Small intestine (tissue), 7 donors: ENCODE results near the gene PLXNA4. TPM values are rescaled to one million over a fixed set of nuclear protein-coding genes. Genes with fewer than 3 reads are reported as not detected.

Experiments used
- DNase-seq, 2 donors: peaks; one replicate each; pipeline versions ENCODE4 v3.0.0 to v3.0.0-alpha.2; 2013
- FAIRE-seq: peaks from 2 replicates; lab custom pipeline; 2012; peaks lifted over from hg19 to GRCh38; lab: Jason Lieb, UNC
- H3K27ac ChIP-seq, 3 donors: one replicate each; pipeline ENCODE4 v1.5.1; 2013; ENCODE audit warnings: low read length in 2 of 3, mild to moderate bottlenecking in 2 of 3, control low read depth in 1 of 3, inconsistent platforms in 1 of 3, low read depth in 1 of 3, moderate library complexity in 1 of 3
- H3K27me3 ChIP-seq, 3 donors: one replicate each; pipeline ENCODE4 v1.6.1; 2013; ENCODE audit warnings: low read length in 3 of 3, inconsistent platforms in 1 of 3; ENCODE audit not compliant: control insufficient read depth in 3 of 3, insufficient read depth in 3 of 3
- H3K36me3 ChIP-seq, 3 donors: one replicate each; pipeline ENCODE4 v1.6.1; 2013; ENCODE audit warnings: low read length in 3 of 3, inconsistent platforms in 1 of 3, low read depth in 1 of 3, mild to moderate bottlenecking in 1 of 3, moderate library complexity in 1 of 3; ENCODE audit not compliant: control insufficient read depth in 3 of 3, insufficient read depth in 2 of 3
- H3K4me1 ChIP-seq, 3 donors: one replicate each; pipeline ENCODE4 v1.6.1; 2013; ENCODE audit warnings: low read length in 2 of 3, inconsistent platforms in 1 of 3, low read depth in 1 of 3, mild to moderate bottlenecking in 1 of 3, moderate library complexity in 1 of 3; ENCODE audit not compliant: control insufficient read depth in 3 of 3, insufficient read depth in 2 of 3
- H3K4me3 ChIP-seq, 3 donors: one replicate each; pipeline ENCODE4 v1.5.1; 2013; ENCODE audit warnings: low read length in 3 of 3, control low read depth in 1 of 3, inconsistent platforms in 1 of 3, low read depth in 1 of 3, mild to moderate bottlenecking in 1 of 3, moderate library complexity in 1 of 3
- H3K9me3 ChIP-seq, 2 donors: one replicate each; pipeline ENCODE4 v1.6.1; 2013; ENCODE audit warnings: low read depth in 1 of 2, low read length in 1 of 2; ENCODE audit not compliant: control insufficient read depth in 2 of 2, insufficient read depth in 1 of 2
- WGBS, 3 donors: extraction: QIAGEN DNeasy Blood & Tissue Kit; methylation state at CpG; one replicate each; pipeline ENCODE4 v1.1.7; 2013; 5-methylcytosine and 5-hydroxymethylcytosine counted together
- polyA plus RNA-seq, 4 donors: library from polyadenylated mRNA; stranded (reverse) in 3 of 4; unstranded in 1 of 4; fragments of 200-250 nt in 3 of 4; fragments of 120-200 nt in 1 of 4; gene quantifications; one replicate each; pipeline versions ENCODE4 v1.2.1 to v1.2.3, GENCODE V29; 2013
- donor health status: healthy with polysubstance abuse.
- donor health status: control.
- donor health status: control.
- donor health status: Bipolar disorder and iron deficiency.
- donor health status: healthy.

Gene PLXNA4
- polyA plus RNA-seq, 4 donors, result under 0.01 to 3.9 (median 1.2) TPM; not detected in 1

DNA sequence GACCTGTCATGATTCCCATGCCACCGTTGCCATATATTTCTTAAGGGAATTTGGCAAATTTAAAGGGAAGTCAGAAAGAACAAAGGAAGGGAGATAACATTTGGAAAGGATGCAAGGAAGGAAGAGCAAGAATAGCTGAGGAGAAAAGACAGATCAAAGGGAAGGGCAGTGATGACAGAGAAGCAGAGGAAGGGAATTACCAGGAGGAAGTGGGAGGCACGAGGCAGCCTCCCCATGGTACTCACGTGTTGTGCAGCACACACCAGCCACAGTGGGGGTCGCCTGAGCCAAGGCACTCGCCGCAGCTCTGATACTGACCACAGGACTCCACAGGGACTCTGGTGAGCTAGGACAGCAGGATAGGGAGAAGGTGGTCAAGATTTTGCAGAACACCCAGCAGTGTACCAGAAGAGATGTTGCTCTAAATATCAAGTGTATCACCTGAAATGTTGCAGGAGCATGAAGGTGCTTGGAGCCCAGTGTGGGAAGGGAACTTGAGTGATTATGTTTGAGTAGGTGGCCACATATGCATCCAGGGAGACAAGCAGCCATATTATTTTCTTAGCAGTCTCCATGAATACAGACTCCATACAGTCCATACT is 335.3 kb downstream of the PLXNA4 start:
- WGBS, 3 donors, result 48 to 71% (median 52%) methylated on average over 6 of the region's 6 CpGs
- Histone ChIP-seq H3K4me3 (no peak overlapping the region), H3K9me3 (no peaks in the 10 kb centered on the region), H3K27me3 (peaks cover 0 to 5% (median 0%) of the 10 kb centered on the region in 3 donors), H3K36me3 (peaks cover 0 to 2% (median 0%) of the 10 kb centered on the region in 3 donors), H3K27ac (no peak overlapping the region), H3K4me1 (no peaks in the 10 kb centered on the region)
- FAIRE-seq (no peak), DNase-seq (no peak)

DNA sequence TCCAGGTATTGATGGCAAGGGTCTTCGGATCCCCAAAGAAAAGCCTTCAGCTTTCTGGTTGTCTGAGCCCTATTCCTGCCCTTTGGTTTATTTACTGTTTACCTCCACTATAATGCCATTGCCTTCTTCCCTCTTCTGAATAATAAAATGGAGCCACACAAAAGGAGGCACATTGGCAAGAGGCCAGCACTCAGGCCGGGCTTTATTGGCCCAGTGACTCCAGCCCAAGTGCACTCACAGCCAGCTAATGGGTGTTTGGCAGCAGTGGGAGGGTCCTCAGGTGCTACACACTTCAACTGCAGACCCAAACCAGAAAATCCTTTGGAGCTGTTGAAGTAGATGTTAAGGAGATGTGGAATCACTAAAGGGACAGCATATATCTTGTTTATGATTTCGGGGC is 336.0 kb downstream of the PLXNA4 start:
- no peaks in the 10 kb centered on the region for H3K9me3 ChIP-seq
- no peak overlapping the region for H3K27ac ChIP-seq
- 58 to 69% (median 61%) methylated on average over 3 of the region's 3 CpGs for WGBS, 3 donors
- no peaks in the 10 kb centered on the region for H3K4me1 ChIP-seq
- no peak overlapping the region for H3K4me3 ChIP-seq
- DNase-seq, result no peak
- no peak for FAIRE-seq
- peaks cover 0 to 5% (median 0%) of the 10 kb centered on the region in 3 donors for H3K27me3 ChIP-seq
- peaks cover 0 to 2% (median 0%) of the 10 kb centered on the region in 3 donors for H3K36me3 ChIP-seq

DNA sequence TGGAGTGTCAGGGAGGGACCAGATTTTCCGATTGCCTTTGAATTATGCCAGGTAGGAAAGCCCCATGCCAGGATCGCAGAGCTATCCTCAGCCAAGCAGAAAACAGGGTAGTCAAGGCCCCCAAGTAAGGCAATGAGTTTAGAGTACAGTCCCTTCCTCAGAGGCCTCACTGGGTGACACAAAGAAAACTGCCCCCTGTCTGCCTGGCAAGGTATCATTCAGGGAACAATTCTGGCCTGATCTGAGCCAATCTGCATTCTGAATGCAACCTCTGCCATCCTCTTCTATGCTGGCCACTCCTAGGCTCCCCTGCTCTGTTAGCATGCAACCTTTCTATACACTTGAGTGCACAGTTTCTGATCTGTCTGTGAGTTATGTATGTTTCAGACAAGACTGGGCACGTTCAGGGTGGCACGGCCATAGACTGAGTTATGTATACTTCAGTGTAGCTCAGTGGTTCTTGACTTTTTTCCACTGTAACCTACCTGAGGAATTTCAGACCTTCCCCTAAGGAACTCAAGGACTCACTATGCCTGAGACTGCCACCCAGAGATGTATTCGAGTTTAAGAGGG is 336.8 kb downstream of the PLXNA4 start:
- Histone ChIP-seq H3K9me3 (no peaks in the 10 kb centered on the region), H3K27ac (no peak overlapping the region), H3K27me3 (peaks cover 0 to 5% (median 0%) of the 10 kb centered on the region in 3 donors), H3K4me1 (no peaks in the 10 kb centered on the region), H3K36me3 (peaks cover 0 to 2% (median 0%) of the 10 kb centered on the region in 3 donors), H3K4me3 (no peak overlapping the region)
- 86 to 89% (median 89%) methylated on average over 5 of the region's 5 CpGs for WGBS, 3 donors
- DNase-seq (no peak), FAIRE-seq (no peak)

DNA sequence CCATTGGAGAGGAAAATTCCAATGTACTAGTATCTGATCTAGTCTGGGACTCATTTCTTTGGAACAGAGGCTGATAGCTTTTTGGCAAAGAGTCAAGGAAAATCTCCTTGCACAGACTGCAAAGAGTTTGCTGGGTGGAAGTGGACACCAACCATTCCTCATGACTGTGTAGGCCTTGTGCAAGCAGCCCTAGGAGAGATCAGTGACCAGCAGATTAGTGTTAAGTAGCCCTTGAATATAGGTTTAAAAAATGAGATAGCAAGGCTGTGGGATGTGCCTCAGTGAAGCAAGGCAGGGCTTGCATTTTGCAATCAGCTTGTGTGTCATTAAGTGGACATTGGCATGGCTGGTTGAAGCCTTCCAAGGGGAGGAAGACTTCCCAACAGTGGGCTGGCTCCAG is 341.6 kb downstream of the PLXNA4 start:
- Histone ChIP-seq H3K4me3 (no peak overlapping the region), H3K27me3 (no peaks in the 10 kb centered on the region), H3K4me1 (no peaks in the 10 kb centered on the region), H3K27ac (no peak overlapping the region), H3K9me3 (no peaks in the 10 kb centered on the region), H3K36me3 (peaks cover 0 to 2% (median 0%) of the 10 kb centered on the region in 3 donors)
- FAIRE-seq (no peak), DNase-seq (no peak)

DNA sequence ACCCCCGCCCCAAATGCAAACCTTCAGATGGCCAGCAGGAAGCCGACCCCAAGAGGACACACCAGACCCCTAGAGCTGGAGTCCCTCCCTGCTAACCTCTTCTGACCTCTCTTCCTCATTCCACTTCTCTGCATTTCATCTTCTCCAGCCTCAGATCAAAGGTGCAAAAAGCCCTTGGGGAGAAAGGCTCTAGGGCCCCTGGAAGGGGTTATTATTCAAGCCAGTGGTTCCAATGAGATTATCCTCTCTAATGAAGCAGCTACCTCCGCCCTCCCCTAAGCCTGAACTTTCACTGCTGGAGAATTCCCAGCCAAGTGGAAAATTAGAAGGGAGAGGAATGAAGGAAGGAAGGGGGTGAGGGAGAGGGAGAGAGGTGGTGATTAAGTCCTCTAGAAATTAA is 343.9 kb downstream of the PLXNA4 start:
- 70 to 84% (median 83%) methylated on average over 3 of the region's 3 CpGs for WGBS, 3 donors
- H3K4me1 ChIP-seq, result no peaks in the 10 kb centered on the region
- no peaks in the 10 kb centered on the region for H3K27me3 ChIP-seq
- no peak overlapping the region for H3K27ac ChIP-seq
- DNase-seq (no peak), FAIRE-seq (no peak)
- no peaks in the 10 kb centered on the region for H3K36me3 ChIP-seq
- no peak overlapping the region for H3K4me3 ChIP-seq
- H3K9me3 ChIP-seq, result no peaks in the 10 kb centered on the region

DNA sequence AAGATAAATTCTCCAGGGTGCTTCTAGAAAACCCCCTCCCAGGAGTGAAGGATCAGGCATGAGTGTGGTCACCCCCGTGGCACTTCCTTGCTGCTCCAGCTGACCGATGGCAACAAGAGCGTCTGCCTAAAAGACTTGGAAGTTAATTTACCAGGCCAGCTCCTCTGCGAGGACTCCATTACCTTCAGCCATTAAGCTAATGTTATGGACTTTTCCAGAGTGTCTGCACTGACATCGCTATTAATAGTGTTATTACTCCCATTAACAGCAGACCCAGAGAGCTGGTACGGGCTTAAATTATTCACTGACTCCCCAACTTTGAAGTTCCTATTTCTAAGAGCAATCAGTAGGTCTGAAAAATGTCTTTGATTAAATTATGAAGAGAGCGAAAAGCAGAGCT is 345.8 kb downstream of the PLXNA4 start:
- no peaks in the 10 kb centered on the region for H3K27me3 ChIP-seq
- no peaks in the 10 kb centered on the region for H3K9me3 ChIP-seq
- H3K4me1 ChIP-seq, result no peaks in the 10 kb centered on the region
- H3K4me3 ChIP-seq, result no peak overlapping the region
- H3K27ac ChIP-seq, result no peak overlapping the region
- DNase-seq (no peak), FAIRE-seq (no peak)
- no peaks in the 10 kb centered on the region for H3K36me3 ChIP-seq
- 86 to 92% (median 92%) methylated on average over 7 of the region's 7 CpGs for WGBS, 3 donors

DNA sequence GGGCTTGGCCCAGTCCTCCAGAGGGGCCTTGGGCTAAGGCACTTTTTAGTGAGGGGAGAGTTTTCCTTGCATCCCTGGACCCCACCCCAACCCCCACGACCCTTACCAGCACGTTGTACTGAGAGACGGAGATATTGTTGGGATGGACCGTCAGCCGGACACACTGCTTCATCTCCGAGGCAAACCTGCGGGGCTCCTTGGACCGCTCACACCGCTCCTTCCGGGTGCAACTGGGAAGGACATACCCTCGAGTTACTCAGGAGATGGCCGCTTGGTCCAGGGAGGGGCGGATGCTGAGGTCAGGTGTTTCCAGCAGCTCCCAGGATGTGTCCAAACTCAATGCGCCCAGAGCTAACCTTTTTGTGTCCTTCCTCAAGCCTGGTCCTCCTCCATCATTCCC is 348.0 kb downstream of the PLXNA4 start:
- Histone ChIP-seq H3K4me3 (no peak overlapping the region), H3K27ac (no peak overlapping the region), H3K27me3 (no peaks in the 10 kb centered on the region), H3K4me1 (no peaks in the 10 kb centered on the region), H3K36me3 (no peaks in the 10 kb centered on the region), H3K9me3 (no peaks in the 10 kb centered on the region)
- no peak for FAIRE-seq
- no peak for DNase-seq
- WGBS, 3 donors, result 91 to 93% (median 92%) methylated on average over 14 of the region's 14 CpGs

DNA sequence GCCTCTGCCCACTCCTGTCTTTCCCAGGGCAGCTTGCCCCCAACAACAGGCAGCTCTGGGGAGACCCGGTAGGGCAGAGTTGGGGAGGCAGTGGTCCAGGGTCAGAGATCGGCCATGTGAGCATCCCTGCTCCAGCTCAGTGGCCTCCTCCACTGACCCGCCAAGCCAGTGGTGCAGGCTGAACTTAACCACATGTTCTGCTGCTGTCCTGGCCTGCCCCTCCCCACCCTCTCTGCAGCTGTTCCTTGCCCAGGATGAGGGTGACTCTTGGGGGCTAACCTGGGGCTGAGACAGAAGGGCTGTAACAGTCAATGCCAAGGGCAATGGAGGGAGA is 349.3 kb downstream of the PLXNA4 start:
- Histone ChIP-seq H3K9me3 (no peaks in the 10 kb centered on the region), H3K4me3 (no peak overlapping the region), H3K36me3 (no peaks in the 10 kb centered on the region), H3K4me1 (no peaks in the 10 kb centered on the region), H3K27me3 (no peaks in the 10 kb centered on the region), H3K27ac (no peak overlapping the region)
- FAIRE-seq, result no peak
- no peak for DNase-seq
- WGBS, 3 donors, result 76 to 89% (median 81%) methylated on average over 3 of the region's 3 CpGs
